PC-9 (cell line): ENCODE measurements around the gene PORCN.

Source experiments
- CTCF ChIP-seq: fragments of 200-600 bp; sonication (generic); conservative IDR thresholded peaks from 2 replicates; pipeline ENCODE4 v1.6.1; 2017; ENCODE audit warnings: mixed run types, antibody characterized with exemption, mild to moderate bottlenecking, moderate library complexity
- EZH2 ChIP-seq: fragments of 200-600 bp; sonication (generic); IDR thresholded peaks from 2 replicates; pipeline ENCODE4 v1.8.0; 2017; ENCODE audit warnings: antibody characterized with exemption, low read depth

- no peak for TF ChIP-seq EZH2
- TF ChIP-seq CTCF, result no peak
These were observed 37.3 kb upstream of the PORCN start for GRCh38 chrX:48471504-48471903.
